Neuron (in vitro differentiated cells): Measurements from ENCODE around the gene SKIC3.

ENCODE experiments used
- H2AFZ ChIP-seq: one replicate; pipeline ENCODE4 v1.6.1; 2013; ENCODE audit warnings: low read depth, mild to moderate bottlenecking, inconsistent platforms, low read length, moderate library complexity
- H3K27me3 ChIP-seq: one replicate; pipeline ENCODE4 v1.6.1; 2013; ENCODE audit warnings: low read length; ENCODE audit not compliant: insufficient read depth
- H3K36me3 ChIP-seq: one replicate; pipeline ENCODE4 v1.6.1; 2013; ENCODE audit warnings: low read length; ENCODE audit not compliant: insufficient read depth
- H3K4me1 ChIP-seq: one replicate; pipeline ENCODE4 v1.6.1; 2013; ENCODE audit warnings: low read length; ENCODE audit not compliant: insufficient read depth
- H3K4me3 ChIP-seq: 2 replicates; pipeline ENCODE4 v1.5.1; 2013; ENCODE audit warnings: mild to moderate bottlenecking, low read length, moderate library complexity
- H3K9me3 ChIP-seq: one replicate; pipeline ENCODE4 v1.6.1; 2013; ENCODE audit warnings: low read length

SKIC3 gene

GRCh38 chr5:95557841-95558240 lies 3.1 kb upstream of the SKIC3 start:
- Histone ChIP-seq H3K36me3 (no peaks in the 10 kb centered on the region), H3K4me3 (no peak overlapping the region), H3K4me1 (peaks cover 15% of the 10 kb centered on the region), H2AFZ (no peak overlapping the region), H3K9me3 (no peaks in the 10 kb centered on the region), H3K27me3 (no peaks in the 10 kb centered on the region)

DNA sequence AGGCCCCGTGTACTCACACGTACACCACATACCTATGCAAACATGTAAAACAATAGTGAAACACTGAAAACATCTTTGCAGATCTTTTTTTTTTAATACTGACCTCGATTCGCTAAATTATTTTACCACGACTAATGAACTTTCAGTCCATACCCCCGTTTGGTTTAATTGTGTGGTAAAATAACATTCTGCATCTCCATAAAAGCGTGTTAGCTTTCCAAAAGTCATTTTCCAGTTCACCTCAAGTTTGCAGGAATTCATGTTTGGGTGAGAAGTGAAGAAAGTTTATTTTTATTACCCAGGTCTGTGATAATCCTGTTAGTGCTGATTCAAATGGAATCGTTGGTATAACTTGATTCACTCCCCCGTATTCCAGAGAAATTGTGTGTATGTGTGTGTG lies 776 bp upstream of the SKIC3 start:
- H3K4me1 ChIP-seq, result peaks cover 15% of the 10 kb centered on the region
- H3K36me3 ChIP-seq, result peaks cover 7% of the 10 kb centered on the region
- H3K27me3 ChIP-seq, result no peaks in the 10 kb centered on the region
- H3K4me3 ChIP-seq, result peak overlapping the region; percentile 94
- no peaks in the 10 kb centered on the region for H3K9me3 ChIP-seq
- H2AFZ ChIP-seq, result peak overlapping the region; percentile 76

- Histone ChIP-seq H3K9me3 (no peaks in the 10 kb centered on the region), H3K27me3 (no peaks in the 10 kb centered on the region), H3K4me1 (peaks cover 15% of the 10 kb centered on the region)
These were observed 488 bp downstream of the SKIC3 start for GRCh38 chr5:95554331-95554646.

GRCh38 chr5:95549030-95549429 lies 5.7 kb downstream of the SKIC3 start:
- no peak overlapping the region for H2AFZ ChIP-seq
- peaks cover 50% of the 10 kb centered on the region for H3K36me3 ChIP-seq
- H3K4me3 ChIP-seq, result no peak overlapping the region
- peaks cover 4% of the 10 kb centered on the region for H3K4me1 ChIP-seq
- H3K9me3 ChIP-seq, result no peaks in the 10 kb centered on the region
- no peaks in the 10 kb centered on the region for H3K27me3 ChIP-seq

More at GRCh38 chr5:95554331-95554646, 488 bp downstream of the SKIC3 start:
- Histone ChIP-seq H3K36me3 (peaks cover 15% of the 10 kb centered on the region), H2AFZ (peak overlapping the region; percentile 71), H3K4me3 (peak overlapping the region; percentile 94)

DNA sequence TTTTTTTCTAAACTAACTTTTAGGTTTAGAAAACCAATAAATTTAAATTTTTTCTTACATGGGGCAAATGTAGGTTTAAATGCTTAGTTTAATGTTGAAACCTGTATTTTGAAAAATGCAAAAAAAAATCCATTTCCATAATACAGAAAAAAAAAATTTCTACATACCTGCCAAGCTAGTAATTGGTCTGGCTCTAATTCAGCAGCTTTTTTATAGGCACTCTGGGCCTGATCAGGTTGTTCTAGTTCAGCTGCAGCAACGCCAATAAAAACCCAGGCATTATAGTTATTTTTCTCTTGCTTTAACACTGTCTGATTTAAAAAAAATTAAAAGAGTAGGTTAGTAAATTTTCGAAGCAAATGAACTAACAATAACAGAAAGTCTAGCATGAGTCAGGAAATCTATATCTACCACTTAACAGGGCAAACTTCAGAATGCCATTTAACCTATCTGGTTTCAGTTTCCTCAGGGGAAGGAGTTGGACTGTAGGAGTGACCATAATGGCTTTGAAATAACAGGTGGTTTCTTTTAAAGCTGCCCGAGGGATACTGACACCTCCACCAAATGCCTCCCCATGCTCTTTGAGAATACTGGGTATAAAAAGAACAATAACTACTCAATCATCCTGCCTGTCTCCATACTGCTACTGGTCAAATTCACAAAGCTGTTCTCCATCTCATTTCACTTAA lies 11.6 kb downstream of the SKIC3 start:
- Histone ChIP-seq H2AFZ (no peak overlapping the region), H3K27me3 (no peaks in the 10 kb centered on the region), H3K4me3 (no peak overlapping the region), H3K36me3 (peaks cover 71% of the 10 kb centered on the region), H3K4me1 (no peaks in the 10 kb centered on the region), H3K9me3 (no peaks in the 10 kb centered on the region)

- Histone ChIP-seq H3K27me3 (no peaks in the 10 kb centered on the region), H3K36me3 (peaks cover 56% of the 10 kb centered on the region), H3K4me3 (no peak overlapping the region), H2AFZ (no peak overlapping the region), H3K4me1 (no peaks in the 10 kb centered on the region), H3K9me3 (no peaks in the 10 kb centered on the region)
These were observed 17.3 kb downstream of the SKIC3 start for GRCh38 chr5:95537501-95537900.

DNA sequence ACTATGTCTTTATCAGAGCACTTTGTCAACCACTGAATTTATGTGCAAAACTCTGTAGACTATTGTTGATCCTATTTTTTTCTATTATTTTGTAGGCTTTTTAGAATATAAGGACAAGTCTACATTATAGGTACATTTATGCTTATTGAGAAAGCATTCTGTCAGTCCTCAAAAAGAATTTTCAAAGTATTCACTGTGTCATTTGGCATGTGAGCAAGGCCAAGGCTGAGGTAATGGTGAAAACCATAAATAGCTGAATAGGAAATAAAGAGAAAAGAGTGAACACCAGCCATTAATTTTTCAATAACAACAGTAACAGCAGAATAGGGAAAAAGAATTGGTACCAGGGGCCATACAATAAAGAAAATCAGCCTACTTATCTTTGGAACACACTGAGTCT lies 21.0 kb downstream of the SKIC3 start:
- no peak overlapping the region for H3K4me3 ChIP-seq
- H3K36me3 ChIP-seq, result peaks cover 48% of the 10 kb centered on the region
- H3K9me3 ChIP-seq, result no peaks in the 10 kb centered on the region
- no peaks in the 10 kb centered on the region for H3K27me3 ChIP-seq
- H2AFZ ChIP-seq, result no peak overlapping the region
- H3K4me1 ChIP-seq, result no peaks in the 10 kb centered on the region

GRCh38 chr5:95533106-95533505 lies 21.7 kb downstream of the SKIC3 start:
- no peaks in the 10 kb centered on the region for H3K27me3 ChIP-seq
- H2AFZ ChIP-seq, result no peak overlapping the region
- no peak overlapping the region for H3K4me3 ChIP-seq
- peaks cover 48% of the 10 kb centered on the region for H3K36me3 ChIP-seq
- H3K9me3 ChIP-seq, result no peaks in the 10 kb centered on the region
- no peaks in the 10 kb centered on the region for H3K4me1 ChIP-seq

GRCh38 chr5:95532415-95532814 lies 22.4 kb downstream of the SKIC3 start:
- Histone ChIP-seq H2AFZ (no peak overlapping the region), H3K27me3 (no peaks in the 10 kb centered on the region), H3K4me3 (no peak overlapping the region), H3K9me3 (no peaks in the 10 kb centered on the region), H3K4me1 (no peaks in the 10 kb centered on the region), H3K36me3 (peaks cover 51% of the 10 kb centered on the region)

GRCh38 chr5:95531491-95531890 lies 23.3 kb downstream of the SKIC3 start:
- H3K27me3 ChIP-seq, result no peaks in the 10 kb centered on the region
- no peak overlapping the region for H3K4me3 ChIP-seq
- no peaks in the 10 kb centered on the region for H3K9me3 ChIP-seq
- H3K36me3 ChIP-seq, result peaks cover 49% of the 10 kb centered on the region
- no peaks in the 10 kb centered on the region for H3K4me1 ChIP-seq
- no peak overlapping the region for H2AFZ ChIP-seq

GRCh38 chr5:95530416-95530815 lies 24.4 kb downstream of the SKIC3 start:
- H3K36me3 ChIP-seq, result peaks cover 48% of the 10 kb centered on the region
- H3K9me3 ChIP-seq, result no peaks in the 10 kb centered on the region
- H3K27me3 ChIP-seq, result no peaks in the 10 kb centered on the region
- no peak overlapping the region for H3K4me3 ChIP-seq
- no peaks in the 10 kb centered on the region for H3K4me1 ChIP-seq
- no peak overlapping the region for H2AFZ ChIP-seq

- no peak overlapping the region for H2AFZ ChIP-seq
- H3K36me3 ChIP-seq, result peaks cover 61% of the 10 kb centered on the region
- no peaks in the 10 kb centered on the region for H3K4me1 ChIP-seq
- H3K4me3 ChIP-seq, result no peak overlapping the region
- no peaks in the 10 kb centered on the region for H3K9me3 ChIP-seq
- H3K27me3 ChIP-seq, result no peaks in the 10 kb centered on the region
These were observed 26.2 kb downstream of the SKIC3 start for GRCh38 chr5:95528565-95528964.

DNA sequence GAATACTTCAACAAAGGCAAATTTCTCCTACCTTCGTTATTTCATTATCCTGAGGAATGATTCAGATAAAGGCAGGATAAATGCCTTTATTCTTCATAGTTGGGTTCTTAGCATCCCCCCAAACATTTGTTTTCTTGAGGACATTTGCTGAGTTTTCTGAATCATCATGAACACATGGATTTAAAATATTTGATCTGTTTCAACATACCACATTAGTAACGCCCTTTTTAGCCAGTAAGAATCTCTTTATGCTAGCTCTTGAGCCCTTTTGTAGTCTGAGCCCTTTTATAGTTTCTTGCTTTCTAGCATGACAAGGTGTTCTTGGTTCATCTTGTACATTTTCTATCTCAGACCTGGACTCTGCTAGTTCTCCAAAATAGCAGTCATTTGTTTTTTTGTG lies 27.9 kb downstream of the SKIC3 start:
- no peaks in the 10 kb centered on the region for H3K9me3 ChIP-seq

DNA sequence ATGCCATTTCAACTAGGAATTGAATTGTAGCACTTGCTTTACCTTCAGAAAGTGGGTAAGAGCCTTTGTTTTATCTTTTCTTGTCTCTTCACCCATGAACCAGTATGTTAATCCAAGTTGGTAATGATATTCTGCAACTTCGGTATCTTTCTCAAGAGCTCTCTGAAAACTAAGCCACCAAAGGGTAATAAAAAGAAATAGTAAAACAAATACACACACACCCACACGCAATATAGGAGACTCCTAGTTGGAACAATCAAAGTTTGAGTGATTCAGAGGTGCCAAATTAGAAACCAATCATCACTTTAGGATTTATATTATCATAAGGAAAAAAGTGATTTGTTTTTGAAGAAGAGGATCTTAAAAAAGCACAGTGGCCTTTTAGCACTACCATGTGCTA lies 30.4 kb downstream of the SKIC3 start:
- Histone ChIP-seq H3K36me3 (peaks cover 78% of the 10 kb centered on the region), H3K4me1 (no peaks in the 10 kb centered on the region), H2AFZ (no peak overlapping the region), H3K9me3 (no peaks in the 10 kb centered on the region), H3K4me3 (no peak overlapping the region), H3K27me3 (no peaks in the 10 kb centered on the region)

More for the DNA sequence above, 27.9 kb downstream of the SKIC3 start:
- H3K27me3 ChIP-seq, result no peaks in the 10 kb centered on the region
- no peak overlapping the region for H2AFZ ChIP-seq
- H3K4me3 ChIP-seq, result no peak overlapping the region
- H3K36me3 ChIP-seq, result peaks cover 74% of the 10 kb centered on the region
- no peaks in the 10 kb centered on the region for H3K4me1 ChIP-seq
